GM19025 (cell line): ENCODE measurements around the gene C17orf100.

Source experiments
- ATAC-seq: cut with Tn5 transposase; IDR thresholded peaks from one replicate; pipeline ENCODE4 v1.9.1; 2021; ENCODE audit warnings: mild to moderate bottlenecking, low read depth, moderate library complexity; ENCODE audit not compliant: unreplicated experiment

C17orf100 gene

DNA sequence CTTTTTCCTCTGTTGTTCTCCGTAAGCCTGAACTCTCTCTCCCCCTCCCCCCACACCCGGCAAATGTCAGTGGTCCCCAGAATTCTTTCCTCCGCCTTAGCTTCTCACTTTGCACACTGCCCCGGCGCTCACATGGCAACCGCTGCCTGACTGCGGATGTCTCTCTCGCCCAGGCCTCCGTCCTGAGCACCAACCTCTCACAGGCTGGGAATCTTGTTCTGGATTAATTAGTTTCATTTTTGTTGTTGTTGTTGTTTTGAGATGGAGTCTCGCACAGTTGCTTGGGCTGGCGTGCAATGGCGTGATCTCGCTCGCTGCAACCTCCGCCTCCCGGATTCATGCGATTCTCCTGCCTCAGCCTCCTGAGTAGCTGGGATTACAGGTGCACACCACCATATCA lies 16.7 kb downstream of the C17orf100 start:
- ATAC-seq: no peak

DNA sequence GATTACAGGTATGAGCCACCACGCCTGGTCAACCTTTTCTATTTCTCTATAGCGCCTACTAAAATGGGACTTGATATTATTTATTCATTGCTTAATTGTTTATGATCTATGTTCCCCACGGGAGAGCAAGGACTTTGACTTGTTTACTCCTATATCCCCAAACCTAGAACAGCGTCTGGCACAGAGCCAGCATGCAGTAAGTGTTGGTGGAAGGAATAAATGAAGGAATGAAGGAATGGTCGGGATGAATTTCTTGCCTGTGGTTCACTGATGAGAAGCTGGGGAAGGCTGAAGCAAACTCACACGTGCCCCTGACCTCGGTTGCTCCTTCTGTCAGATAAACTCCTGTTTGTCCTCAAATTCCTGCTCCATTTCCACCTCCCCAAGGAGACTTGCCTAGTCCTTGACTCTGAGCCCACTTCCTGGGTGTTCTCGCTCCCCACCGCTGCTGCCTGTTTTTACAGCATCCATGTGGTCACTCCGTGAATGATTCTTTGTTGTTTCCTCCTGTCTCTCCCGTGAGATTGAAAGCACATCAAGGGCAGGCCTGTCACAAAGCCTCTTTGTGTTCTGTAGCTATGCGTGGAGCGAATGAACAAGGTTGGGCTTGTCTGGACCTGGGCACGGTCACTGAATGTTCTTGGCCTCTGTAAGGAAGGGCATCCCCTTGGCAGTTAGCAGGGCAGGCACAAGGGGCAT lies 17.3 kb downstream of the C17orf100 start:
- ATAC-seq: no peak

DNA sequence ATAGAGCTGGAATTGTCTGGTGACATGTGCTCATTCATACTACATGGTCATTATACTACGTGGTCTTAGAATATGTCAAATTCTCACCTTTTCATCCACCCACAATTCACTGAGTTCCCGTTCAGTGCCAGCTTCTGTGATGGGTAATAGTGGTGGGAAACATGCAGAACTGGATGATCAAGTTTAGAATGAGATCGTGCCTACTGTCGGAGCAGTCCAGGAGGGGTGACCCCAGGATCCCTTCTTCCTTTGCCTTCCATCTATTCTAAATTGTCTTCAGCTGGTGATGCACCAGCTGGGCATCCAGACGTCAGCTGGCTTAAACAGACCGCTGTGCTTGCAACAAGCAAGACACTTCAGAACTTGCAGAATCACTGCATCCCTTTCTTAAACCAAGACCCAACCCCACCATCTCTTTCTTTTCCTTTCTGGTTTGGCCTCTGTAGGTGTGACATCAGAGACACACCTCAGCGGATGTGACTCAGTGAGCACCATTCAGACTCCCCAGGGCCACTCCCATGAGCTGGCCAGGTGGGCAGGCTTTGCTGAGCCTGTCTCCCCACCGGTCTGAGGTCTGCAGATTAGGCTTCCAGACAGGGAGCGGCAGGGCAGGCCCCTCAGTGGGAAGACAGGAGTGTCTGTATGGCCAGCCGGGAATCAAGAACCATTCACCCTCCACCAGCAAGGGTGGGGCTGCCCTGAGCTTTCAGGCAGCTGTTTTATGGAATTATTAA lies 18.1 kb downstream of the C17orf100 start:
- ATAC-seq: no peak

DNA sequence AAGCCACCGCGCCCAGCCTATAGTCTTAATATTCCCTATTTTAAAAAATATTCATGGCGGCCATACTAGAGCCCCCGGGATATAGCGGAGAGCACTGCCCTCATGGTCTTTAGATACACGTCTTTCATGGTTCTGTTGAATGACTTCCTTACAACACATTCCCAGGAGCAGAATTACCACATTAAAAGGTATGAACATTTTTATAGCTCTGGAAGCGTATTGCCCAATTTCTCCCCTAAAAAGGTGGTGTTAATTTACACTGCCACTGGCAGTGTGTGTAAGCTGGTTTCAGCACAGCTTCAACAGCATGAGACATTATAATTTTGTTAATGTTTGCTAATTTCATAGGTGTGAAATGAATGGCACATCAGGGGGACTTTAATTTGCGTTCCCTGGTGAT lies 19.0 kb downstream of the C17orf100 start:
- no peak for ATAC-seq

DNA sequence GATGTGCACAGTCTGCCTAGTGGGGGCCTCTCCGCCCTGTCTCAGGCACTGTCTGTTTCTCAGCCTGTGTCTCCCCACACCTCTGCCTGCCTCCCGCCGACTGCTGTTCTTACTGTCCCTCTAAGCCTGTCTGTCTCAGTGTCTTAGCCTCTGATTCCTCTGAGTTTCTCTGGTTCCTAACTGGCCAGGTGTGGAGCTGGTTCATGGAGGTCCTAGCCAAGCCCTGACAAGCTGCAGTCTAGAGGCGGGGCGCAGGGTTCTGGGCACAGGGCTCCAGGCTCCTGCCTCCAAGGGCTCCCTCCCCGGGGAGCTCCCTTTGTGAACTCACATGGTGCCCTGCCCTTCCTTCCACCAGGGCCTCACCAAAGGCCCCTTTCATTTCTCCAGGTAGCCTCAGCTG lies 19.4 kb downstream of the C17orf100 start:
- ATAC-seq: no peak

DNA sequence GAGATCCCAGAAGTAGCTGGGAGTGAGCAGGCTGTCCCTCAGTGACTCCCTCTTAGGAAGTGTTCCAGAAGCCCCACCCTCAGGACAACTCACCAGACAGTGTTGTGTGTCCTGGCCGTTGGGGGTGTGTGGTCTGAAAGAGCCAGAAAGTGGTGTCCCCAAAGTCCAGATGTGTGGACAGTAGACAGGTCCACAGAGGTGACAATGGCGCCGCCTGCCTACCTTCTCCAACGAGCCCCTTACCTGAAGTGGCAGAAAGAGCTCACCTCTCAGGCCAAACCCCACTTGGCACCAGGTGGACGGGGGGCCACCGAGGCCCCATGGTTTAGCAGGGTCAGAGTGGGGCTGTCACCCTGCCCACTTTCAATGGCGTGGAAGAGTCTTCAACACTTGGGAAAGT lies 19.9 kb downstream of the C17orf100 start:
- no peak for ATAC-seq

DNA sequence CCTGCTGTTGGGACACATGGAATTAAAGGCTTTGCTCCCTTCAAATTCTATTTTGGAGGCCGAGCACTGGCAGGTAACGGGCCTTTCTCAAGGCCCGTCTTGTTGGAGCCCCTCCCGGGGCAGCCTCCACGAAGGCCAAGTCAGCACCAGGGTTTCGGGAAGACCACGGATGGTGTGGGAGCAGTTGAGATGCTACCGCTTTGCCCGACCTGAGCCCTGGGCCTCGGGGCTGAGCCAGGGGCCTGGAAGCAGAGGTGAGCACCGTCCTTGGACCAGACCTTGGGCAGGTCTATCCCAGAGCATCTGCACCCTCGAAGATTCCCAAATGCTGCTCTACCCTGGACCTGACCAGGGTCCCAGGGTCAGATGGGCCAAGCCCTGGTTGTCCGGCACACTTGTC lies 23.0 kb downstream of the C17orf100 start:
- no peak for ATAC-seq

DNA sequence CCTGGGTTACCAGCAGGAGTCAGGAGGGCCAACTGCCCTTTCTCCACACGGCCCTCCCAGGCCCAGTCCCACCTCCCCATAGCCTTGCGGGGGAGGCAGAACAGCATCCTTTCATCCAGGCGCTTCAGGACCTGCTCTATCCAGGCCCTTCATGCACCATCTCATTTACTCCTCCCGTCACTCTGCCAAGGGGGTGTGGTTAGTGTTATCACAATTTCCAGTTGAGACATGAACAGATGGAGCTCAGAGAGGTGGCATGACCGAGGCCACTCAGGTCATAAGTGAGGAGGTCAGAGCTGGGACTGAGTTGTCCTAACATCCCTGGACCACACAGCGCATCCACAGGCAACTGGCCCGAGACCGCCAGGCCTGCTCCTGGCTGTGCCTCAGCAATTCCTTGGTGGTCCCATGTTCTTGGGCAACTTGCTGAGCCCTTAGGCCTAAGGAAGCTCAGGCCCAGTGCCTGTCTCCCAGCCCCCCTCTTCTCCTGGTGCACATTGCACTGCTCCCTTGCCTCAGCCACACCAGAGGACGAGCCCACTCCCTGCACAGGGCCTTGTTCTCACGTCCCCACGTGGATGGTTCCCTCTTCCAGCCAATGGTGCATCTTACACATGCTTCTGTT lies 23.8 kb downstream of the C17orf100 start:
- no peak for ATAC-seq

DNA sequence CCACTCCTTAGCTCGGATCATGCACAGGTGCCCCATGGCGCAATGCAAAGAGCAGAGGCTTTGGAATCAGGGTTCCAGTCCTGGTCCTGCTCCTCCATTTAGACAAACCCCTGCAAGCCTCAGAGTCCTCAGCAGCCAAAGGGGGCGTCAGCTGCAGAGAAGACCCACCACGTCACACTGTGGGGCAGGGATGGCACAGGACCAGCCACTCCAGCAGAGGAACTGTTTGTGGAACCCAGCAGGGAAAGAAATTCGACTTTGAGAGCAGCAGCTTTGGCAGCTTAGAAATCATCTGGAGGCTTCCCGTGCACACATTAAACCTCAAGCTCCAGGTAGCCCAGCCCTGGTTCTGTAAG lies 25.2 kb downstream of the C17orf100 start:
- ATAC-seq: no peak

DNA sequence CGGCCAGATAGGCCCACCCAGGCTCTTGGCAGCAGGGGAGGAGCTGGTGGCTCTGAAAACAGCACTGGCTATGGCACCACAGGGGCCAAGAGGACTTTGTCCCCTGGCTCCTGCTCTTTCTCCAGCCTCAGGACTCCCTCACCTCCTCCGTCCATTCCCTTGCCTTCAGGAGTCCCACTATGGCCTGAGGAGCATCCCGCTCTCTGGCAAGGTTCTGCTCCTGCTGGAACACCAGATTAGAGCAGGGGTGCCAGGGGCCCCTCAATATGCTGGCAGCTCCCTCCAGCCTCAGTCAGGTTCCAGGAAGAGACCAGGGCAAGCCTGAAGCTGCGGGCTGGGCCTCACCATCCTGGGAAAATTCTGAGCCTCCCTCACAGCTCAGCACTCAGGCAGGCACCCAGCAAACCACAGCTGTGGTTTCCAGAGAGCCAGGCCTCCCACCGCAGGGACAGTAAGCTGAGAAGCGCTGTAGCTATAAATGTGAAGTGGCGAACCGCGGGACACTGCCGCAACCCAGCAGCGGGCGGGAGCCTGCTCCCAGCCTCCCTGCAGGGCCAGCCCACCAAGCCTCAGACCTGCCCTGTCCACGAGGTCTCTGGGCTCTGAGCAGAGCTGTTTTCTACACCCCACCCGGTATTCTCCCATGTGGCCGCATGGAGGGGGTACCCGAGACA lies 25.7 kb downstream of the C17orf100 start:
- ATAC-seq: no peak

DNA sequence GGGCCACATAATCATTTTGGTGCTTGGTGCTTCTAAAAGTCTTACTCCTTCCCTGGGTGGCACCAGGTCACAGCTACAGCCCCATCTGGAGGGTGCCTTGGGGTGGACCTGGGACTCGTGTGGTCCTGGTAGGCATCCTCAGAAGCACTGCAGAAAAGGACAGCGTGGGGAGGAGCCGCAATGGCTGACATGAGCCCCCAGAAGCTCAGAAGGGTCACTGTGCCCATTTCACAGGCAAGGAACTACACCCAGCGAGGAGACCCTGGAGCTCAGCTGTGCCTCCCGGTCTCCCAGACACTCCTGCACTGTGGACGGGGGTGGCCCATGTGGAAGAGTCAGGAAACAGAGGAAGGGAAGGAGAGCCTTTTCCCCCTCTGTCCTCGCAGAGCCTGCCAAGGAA lies 26.4 kb downstream of the C17orf100 start:
- no peak for ATAC-seq

DNA sequence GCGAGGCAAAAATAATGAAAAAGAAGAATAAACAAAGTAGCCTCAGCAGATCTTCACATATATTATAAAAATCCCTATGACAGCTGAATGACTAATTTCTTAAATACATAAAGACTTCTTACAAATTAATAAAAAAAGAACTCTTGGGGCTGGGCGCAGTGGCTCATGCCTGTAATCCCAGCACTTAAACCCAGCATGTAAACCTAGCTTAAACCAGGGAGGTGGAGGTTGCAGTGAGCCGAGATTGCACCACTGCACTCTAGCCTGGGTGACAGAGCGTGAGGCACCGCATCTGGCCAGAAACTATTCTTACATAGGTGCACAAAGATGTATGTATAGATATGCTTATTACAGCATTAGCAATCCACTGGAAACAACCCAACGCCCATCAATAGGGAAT lies 27.7 kb downstream of the C17orf100 start:
- no peak for ATAC-seq

DNA sequence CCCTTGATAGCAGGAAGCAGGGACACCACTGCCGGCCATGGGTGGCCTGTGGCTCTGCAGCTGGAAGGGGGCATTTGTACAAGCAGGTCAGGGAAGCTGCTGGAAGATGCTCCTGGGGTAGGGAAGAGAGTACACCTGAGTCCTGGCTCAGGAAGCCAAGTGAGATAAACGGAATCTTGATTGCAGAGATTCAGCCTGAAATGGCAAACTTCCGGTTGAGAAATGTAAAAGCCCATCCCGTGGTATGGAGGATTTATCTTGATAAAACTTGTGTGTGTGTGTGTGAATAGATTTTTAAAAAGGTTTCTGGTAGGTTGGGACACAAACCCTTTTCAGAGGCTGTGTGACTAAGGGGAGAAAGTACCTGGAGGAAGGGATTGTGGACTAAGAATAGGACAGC lies 29.6 kb downstream of the C17orf100 start:
- no peak for ATAC-seq

DNA sequence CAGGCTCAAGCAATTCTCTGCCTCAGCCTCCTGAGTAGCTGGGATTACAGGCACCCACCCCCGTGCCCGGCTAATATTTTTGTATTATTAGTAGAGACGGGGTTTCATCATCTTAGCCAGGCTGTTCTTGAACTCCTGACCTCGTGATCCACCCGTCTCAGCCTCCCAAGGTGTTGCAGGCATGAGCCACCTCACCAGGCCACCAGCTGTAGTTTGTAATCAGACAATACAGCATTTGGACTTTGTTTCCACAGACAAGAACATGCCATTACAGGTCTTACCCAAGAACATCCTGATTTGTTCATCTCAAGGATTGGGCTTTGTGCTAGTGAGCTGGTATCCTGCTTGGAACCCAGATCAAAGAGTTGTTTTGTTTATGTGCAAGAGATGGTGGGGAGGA lies 30.1 kb downstream of the C17orf100 start:
- no peak for ATAC-seq

DNA sequence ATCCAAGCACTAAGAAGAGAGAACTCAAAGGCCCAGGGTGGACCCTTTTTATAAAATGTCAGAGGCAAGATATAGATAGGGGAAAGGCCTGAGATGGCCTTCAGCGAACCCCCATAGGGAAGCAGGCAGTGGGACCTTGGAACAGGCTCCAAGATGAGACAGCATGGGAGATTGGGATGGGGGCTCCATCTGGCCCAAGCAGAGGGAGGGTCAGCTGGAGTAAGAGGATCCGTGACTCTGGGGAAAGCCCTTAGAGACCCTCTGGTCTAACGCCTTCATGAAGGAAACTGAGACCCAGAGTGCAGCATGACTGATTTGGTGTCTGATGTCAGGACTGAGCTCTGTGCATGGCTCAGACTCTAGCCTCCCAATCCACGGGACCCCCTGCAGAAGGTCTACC lies 30.8 kb downstream of the C17orf100 start:
- no peak for ATAC-seq

DNA sequence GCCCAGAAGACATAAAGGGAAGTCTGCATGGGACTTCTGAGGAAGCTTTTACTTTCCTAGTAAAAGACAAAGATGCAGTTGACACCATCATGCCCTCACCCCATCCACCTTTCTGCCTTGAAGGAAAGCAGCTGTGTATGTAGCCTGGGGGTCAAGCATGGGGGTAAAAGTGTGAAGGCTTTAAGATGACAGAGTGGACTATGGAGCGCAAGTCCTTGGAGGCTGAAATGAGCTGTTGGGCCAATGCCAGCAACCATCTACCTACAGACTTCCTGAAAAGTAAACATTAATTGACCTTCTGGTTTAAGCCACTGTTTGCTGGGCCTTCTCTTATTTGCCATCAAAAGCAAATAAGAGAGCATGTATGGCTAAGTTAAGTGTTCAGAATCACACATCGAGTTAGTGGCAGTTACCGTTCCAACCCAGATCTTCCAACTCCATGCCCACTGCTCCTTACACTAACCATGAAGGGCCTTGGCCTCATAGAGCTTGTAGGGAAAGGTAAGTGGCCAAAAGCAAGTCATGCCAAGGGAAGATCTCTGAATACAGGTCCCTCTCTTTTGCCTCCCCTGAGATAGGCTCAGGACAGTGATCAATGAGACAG lies 31.6 kb downstream of the C17orf100 start:
- no peak for ATAC-seq

DNA sequence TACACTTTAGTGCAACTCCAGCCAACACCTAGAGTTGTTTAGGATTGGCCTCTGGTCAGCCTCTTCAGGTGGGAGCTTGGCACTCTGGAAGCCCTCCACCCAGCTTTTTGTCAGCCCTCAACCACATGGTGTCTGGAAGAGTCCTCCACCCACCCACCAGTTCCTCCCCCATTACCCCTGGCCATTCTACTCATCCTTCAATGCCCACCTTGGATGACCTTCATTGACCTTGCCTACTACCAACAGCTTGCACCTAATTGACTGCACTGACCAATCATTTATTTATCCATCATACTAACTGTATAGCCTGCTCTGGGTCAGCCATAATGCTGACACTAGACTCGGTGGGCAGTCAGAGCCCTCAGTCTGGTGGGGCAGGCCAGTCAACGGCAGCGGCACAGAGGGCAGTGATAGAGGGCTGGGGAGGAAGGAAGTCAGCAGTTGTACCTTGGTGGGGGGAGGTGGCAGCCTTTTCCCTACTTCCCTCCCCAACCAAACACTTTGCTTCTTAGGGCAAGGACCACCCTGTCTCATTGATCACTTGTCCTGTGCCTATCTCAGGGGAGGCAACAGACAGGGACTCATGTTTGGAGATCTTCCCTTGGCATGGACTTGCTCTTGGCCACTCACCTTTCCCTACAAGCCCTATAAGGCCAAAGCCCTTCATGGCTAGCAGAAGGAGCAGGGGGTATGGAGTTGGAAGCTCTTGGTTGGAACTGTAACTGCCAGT lies 32.3 kb downstream of the C17orf100 start:
- no peak for ATAC-seq

DNA sequence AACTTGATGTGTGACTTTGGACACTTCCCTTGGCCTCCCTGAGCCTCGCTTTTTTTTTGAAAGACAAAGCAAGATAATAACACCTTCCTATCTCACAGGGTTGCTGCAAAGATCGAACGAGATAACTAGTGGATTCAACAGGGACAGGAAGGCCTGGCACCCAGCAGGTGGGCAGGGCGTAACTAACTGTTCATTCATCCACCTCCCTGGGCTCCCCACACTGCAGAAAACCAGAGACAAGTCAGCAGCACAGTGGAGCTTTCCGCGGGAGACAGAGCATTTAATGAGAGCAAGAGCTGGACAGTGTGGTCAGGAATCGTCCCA lies 32.9 kb downstream of the C17orf100 start:
- no peak for ATAC-seq

DNA sequence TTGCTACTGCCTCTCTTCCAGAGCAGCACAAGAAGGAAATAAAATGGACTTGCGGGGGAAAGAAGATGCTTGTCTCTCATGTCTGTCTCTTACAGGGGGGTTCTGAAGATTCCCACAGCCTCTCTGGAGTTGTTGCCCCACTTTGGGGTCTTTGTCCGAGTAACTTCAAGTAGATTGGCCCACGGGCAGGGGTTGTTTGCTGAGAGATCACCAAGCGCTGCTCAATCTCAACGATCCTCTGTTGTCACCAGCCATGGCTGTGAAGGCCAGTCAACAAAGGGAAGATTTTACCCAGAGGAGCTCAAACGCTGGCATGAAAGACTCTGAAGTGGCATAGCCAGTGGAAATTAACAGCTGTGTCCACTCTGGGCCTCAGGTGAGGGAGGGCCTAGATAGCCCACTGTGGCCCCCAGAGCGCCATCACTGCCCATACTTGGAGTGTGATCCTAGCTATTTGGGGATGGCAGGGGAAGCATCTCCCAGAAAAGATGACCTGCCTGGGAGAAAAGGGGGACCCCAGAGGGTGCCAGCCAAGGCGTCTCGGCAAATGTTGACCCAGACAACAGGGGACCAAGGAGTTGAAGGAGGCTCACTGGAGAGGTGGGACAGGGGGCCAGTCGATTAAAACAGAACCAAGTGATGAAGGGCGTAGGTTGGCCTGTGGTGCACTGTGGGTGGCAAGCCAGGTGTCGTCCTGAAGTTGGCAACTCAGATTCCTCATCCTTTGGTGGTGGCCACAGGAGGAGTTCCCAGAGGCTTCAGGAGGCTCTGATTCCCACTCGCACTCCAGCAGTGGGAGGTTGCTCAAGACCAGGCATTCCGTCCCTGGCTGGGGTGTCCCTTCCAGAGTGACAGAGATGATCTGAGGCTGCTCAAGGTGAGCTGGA lies 33.6 kb downstream of the C17orf100 start:
- ATAC-seq: no peak

DNA sequence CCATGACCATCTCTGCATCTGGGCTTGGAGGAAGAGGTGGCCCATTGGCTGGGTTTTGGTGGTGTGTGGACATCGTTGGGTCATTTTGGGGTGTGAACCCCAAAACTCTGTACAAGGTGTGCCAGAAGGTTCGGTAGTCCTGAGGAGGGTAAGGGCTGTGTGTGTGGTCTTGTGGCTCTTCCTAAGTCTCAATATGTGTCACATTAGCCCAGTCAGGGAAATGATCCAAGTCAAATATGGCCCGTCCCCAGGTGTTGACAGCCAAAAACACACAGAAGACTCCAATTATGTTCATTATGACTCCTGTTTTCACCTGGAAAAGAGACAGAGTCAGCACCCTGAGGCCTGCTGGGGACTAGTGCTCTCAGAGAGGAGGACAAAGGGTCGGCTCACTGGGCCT lies 34.5 kb downstream of the C17orf100 start:
- ATAC-seq: no peak
